HFF-Myc (cell line): ENCODE data around the gene SPRR5.

ENCODE experiments used
- DNase-seq: peaks from one replicate; pipeline ENCODE4 v3.0.0-alpha.2; 2011; ENCODE audit warnings: low read depth; ENCODE audit errors: extremely low read depth
- H3K4me3 ChIP-seq: replicated peaks from 2 replicates; pipeline ENCODE4 v1.5.1; 2011; ENCODE audit warnings: low read depth, mild to moderate bottlenecking, control low read depth, low read length
- CTCF ChIP-seq: IDR thresholded peaks from 2 replicates; pipeline ENCODE4 v1.5.1; 2012; ENCODE audit warnings: mild to moderate bottlenecking, low read depth, low read length, control low read depth; ENCODE audit errors: missing control alignments

SPRR5 gene

GRCh38 chr1:152919071-152919470, 27.9 kb upstream of the SPRR5 start:
- no peak for TF ChIP-seq CTCF
- H3K4me3 ChIP-seq, result no peak overlapping the region
- DNase-seq, result no peak

GRCh38 chr1:152924191-152924590, 22.8 kb upstream of the SPRR5 start:
- no peak for TF ChIP-seq CTCF
- no peak overlapping the region for H3K4me3 ChIP-seq
- no peak for DNase-seq

- DNase-seq, result no peak
- TF ChIP-seq CTCF, result no peak
- H3K4me3 ChIP-seq, result no peak overlapping the region
Measured at GRCh38 chr1:152926091-152926490, 20.9 kb upstream of the SPRR5 start.

- DNase-seq, result no peak
Measured at GRCh38 chr1:152928671-152929070, 18.3 kb upstream of the SPRR5 start.

GRCh38 chr1:152932170-152932811, 14.7 kb upstream of the SPRR5 start:
- DNase-seq, result no peak
- no peak overlapping the region for H3K4me3 ChIP-seq
- no peak for TF ChIP-seq CTCF

More at GRCh38 chr1:152928671-152929070, 18.3 kb upstream of the SPRR5 start:
- no peak overlapping the region for H3K4me3 ChIP-seq
- no peak for TF ChIP-seq CTCF

- no peak for DNase-seq
- TF ChIP-seq CTCF, result no peak
- H3K4me3 ChIP-seq, result no peak overlapping the region
Measured at GRCh38 chr1:152933196-152933595, 13.8 kb upstream of the SPRR5 start.

GRCh38 chr1:152940614-152941013, 6.4 kb upstream of the SPRR5 start:
- H3K4me3 ChIP-seq, result no peak overlapping the region
- DNase-seq, result no peak
- TF ChIP-seq CTCF, result no peak
